ENCODE data around the gene SDHA.
"Not testable (repeated sequence)": the region's sequence is repeated elsewhere in the genome, so short reads cannot be mapped to it uniquely, and the experiment has no call there.

Gene SDHA

GRCh38 chr5:257148-257547 is 39.0 kb downstream of the SDHA start:
- DNase-seq (ENCODE audit: low spot score) = no peak

GRCh38 chr5:263275-263974 is 45.3 kb downstream of the SDHA start:
- not testable (repeated sequence) for DNase-seq (ENCODE audit: low spot score)

GRCh38 chr5:264338-264737 is 46.2 kb downstream of the SDHA start:
- DNase-seq (ENCODE audit: low spot score) = no peak

- not testable (repeated sequence) for DNase-seq (ENCODE audit: low spot score)
Measured at GRCh38 chr5:266311-267026, 48.3 kb downstream of the SDHA start.

- DNase-seq (ENCODE audit: low spot score) = no peak
Measured at GRCh38 chr5:267716-268115, 49.6 kb downstream of the SDHA start.

GRCh38 chr5:270340-270739 is 52.2 kb downstream of the SDHA start:
- no peak for DNase-seq (ENCODE audit: low spot score)

- not testable (repeated sequence) for DNase-seq (ENCODE audit: low spot score)
Measured at GRCh38 chr5:271828-272167, 53.7 kb downstream of the SDHA start.

GRCh38 chr5:273091-273490 is 55.0 kb downstream of the SDHA start:
- not testable (repeated sequence) for DNase-seq (ENCODE audit: low spot score)

GRCh38 chr5:273491-273890 is 55.4 kb downstream of the SDHA start:
- not testable (repeated sequence) for DNase-seq (ENCODE audit: low spot score)

- DNase-seq (ENCODE audit: low spot score) = not testable (repeated sequence)
Measured at GRCh38 chr5:274346-274745, 56.2 kb downstream of the SDHA start.

GRCh38 chr5:278646-279045 is 60.5 kb downstream of the SDHA start:
- DNase-seq (ENCODE audit: low spot score) = no peak

GRCh38 chr5:279051-279665 is 61.0 kb downstream of the SDHA start:
- DNase-seq (ENCODE audit: low spot score) = not testable (repeated sequence)

GRCh38 chr5:285991-286557 is 68.0 kb downstream of the SDHA start:
- DNase-seq (ENCODE audit: low spot score) = no peak

GRCh38 chr5:290200-290599 is 72.1 kb downstream of the SDHA start:
- not testable (repeated sequence) for DNase-seq (ENCODE audit: low spot score)

- DNase-seq (ENCODE audit: low spot score) = not testable (repeated sequence)
Measured at GRCh38 chr5:291345-291744, 73.2 kb downstream of the SDHA start.

GRCh38 chr5:294788-295187 is 76.7 kb downstream of the SDHA start:
- not testable (repeated sequence) for DNase-seq (ENCODE audit: low spot score)

GRCh38 chr5:296207-296606 is 78.1 kb downstream of the SDHA start:
- not testable (repeated sequence) for DNase-seq (ENCODE audit: low spot score)

- DNase-seq (ENCODE audit: low spot score) = not testable (repeated sequence)
Measured at GRCh38 chr5:296954-297353, 78.8 kb downstream of the SDHA start.

GRCh38 chr5:297448-297847 is 79.3 kb downstream of the SDHA start:
- not testable (repeated sequence) for DNase-seq (ENCODE audit: low spot score)

GRCh38 chr5:297991-298736 is 80.0 kb downstream of the SDHA start:
- DNase-seq (ENCODE audit: low spot score) = not testable (repeated sequence)

GRCh38 chr5:298737-299125 is 80.6 kb downstream of the SDHA start:
- DNase-seq (ENCODE audit: low spot score) = no peak

GRCh38 chr5:299921-300320 is 81.8 kb downstream of the SDHA start:
- DNase-seq (ENCODE audit: low spot score) = not testable (repeated sequence)
